Panc1 (cell line): ENCODE results near the gene MAML1.

Source experiments
- POLR2AphosphoS5 ChIP-seq: IDR thresholded peaks from 2 replicates; pipeline ENCODE4 v1.6.1; 2012; ENCODE audit warnings: mild to moderate bottlenecking, low read depth, low read length, moderate library complexity
- REST ChIP-seq, 2 experiments: IDR thresholded peaks; 2 replicates each; pipeline ENCODE4 v1.6.1; 2011 to 2012; ENCODE audit warnings: low read depth in 2 of 2, control low read depth in 1 of 2, low read length in 1 of 2, mild to moderate bottlenecking in 1 of 2, moderate library complexity in 1 of 2; ENCODE audit not compliant: insufficient read depth in 1 of 2
- TF ChIP-seq, protein P1 (sequence below): fragments of 450-650 bp; IDR thresholded peaks from 2 replicates; pipeline ENCODE4 v1.5.1; 2017; ENCODE audit warnings: mild to moderate bottlenecking

- TF ChIP-seq REST (IDR thresholded peaks at IDR 0.05; ENCODE audit: insufficient read depth in 1 of 2, low read depth in 2 of 2, low read length in 1 of 2) (no peak), POLR2AphosphoS5 (no peak)
- TF ChIP-seq, protein P1, sequence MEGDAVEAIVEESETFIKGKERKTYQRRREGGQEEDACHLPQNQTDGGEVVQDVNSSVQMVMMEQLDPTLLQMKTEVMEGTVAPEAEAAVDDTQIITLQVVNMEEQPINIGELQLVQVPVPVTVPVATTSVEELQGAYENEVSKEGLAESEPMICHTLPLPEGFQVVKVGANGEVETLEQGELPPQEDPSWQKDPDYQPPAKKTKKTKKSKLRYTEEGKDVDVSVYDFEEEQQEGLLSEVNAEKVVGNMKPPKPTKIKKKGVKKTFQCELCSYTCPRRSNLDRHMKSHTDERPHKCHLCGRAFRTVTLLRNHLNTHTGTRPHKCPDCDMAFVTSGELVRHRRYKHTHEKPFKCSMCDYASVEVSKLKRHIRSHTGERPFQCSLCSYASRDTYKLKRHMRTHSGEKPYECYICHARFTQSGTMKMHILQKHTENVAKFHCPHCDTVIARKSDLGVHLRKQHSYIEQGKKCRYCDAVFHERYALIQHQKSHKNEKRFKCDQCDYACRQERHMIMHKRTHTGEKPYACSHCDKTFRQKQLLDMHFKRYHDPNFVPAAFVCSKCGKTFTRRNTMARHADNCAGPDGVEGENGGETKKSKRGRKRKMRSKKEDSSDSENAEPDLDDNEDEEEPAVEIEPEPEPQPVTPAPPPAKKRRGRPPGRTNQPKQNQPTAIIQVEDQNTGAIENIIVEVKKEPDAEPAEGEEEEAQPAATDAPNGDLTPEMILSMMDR: no peak
Observed at GRCh38 chr5:179806250-179807048, 73.8 kb downstream of the MAML1 start, which contains the start of gene MGAT4B.
